ENCODE results near the gene NEK8. TPM values are rescaled to one million over a fixed set of nuclear protein-coding genes. Genes with fewer than 3 reads are reported as not detected.

The NEK8 gene
- total and polyA plus RNA-seq, 9 of the 15 experiments (the other 6 are each of a cell fraction or from before 2014, with no cell fraction given) = 0.98 to 16.6 (median 4.6) TPM

DNA sequence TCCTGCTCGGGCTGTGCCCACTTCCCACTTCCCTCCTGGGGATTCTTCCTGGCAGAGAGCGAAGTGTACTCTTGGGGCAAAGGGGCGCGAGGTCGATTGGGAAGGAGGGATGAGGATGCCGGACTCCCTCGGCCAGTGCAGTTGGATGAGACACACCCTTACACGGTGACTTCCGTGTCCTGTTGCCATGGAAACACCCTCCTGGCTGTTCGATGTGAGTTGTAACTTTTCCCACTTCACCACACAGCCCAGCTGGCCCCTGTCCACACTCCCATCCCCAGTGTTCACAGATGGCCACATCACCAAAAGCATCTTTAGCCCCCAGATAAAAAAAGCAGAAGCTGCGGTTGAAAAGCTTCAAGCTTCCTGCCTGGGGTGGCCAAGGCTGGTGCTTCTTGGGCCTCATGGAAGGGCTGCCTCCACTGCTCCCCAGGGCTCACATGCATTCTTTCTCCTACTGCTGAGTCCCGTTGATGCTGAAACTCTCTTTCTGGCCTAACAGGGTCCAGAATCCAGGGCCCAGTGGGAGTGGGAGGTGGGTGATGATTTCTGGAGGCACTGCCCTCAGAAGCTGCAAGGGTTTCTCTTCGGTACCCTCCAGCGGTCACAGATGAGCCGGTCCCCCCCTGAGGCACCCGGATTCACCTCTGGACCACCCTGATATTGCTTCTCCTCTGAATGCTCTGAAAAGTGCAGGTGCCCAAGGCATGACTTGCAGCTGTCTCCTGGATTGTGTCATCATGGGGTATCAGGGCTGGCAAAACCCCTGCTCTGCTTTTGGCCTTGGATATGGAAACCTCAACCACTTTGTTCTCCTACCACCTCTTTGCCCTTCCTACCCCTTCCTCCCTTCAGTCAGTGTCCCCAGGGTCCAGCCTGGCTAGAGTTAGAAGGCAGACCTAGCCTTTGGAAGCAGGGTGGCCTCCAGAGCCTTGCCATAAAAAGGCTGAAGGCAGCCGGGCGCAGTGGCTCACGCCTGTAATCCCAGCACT lies 13.1 kb downstream of the NEK8 start (continued):
- TF ChIP-seq, protein P1, sequence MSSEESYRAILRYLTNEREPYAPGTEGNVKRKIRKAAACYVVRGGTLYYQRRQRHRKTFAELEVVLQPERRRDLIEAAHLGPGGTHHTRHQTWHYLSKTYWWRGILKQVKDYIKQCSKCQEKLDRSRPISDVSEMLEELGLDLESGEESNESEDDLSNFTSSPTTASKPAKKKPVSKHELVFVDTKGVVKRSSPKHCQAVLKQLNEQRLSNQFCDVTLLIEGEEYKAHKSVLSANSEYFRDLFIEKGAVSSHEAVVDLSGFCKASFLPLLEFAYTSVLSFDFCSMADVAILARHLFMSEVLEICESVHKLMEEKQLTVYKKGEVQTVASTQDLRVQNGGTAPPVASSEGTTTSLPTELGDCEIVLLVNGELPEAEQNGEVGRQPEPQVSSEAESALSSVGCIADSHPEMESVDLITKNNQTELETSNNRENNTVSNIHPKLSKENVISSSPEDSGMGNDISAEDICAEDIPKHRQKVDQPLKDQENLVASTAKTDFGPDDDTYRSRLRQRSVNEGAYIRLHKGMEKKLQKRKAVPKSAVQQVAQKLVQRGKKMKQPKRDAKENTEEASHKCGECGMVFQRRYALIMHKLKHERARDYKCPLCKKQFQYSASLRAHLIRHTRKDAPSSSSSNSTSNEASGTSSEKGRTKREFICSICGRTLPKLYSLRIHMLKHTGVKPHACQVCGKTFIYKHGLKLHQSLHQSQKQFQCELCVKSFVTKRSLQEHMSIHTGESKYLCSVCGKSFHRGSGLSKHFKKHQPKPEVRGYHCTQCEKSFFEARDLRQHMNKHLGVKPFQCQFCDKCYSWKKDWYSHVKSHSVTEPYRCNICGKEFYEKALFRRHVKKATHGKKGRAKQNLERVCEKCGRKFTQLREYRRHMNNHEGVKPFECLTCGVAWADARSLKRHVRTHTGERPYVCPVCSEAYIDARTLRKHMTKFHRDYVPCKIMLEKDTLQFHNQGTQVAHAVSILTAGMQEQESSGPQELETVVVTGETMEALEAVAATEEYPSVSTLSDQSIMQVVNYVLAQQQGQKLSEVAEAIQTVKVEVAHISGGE (CRISPR knock-in tag; IDR thresholded peaks at IDR 0.05) = 0 out of 6 replicates have a peak, but pooled peaks of 1 of the 3 experiments have one; percentile 58
- peak; percentile 85 for TF ChIP-seq TCF3 (CRISPR knock-in tag; IDR thresholded peaks at IDR 0.05)
- TF ChIP-seq KDM1A (IDR thresholded peaks at IDR 0.05) = peak; percentile 37; a peak in 1 of 4 replicates
- TF ChIP-seq HNRNPK (IDR thresholded peaks at IDR 0.05; ENCODE audit: low read depth, low read length, poor library complexity, severe bottlenecking) = no peak
- TF ChIP-seq GABPB1 (CRISPR knock-in tag; IDR thresholded peaks at IDR 0.05) = no peak; the same call in 1 of the 2 replicates
- TF ChIP-seq SP2 (IDR thresholded peaks at IDR 0.05; ENCODE audit: extremely low read depth, low read depth, low read length, poor library complexity, severe bottlenecking) = no peak
- TF ChIP-seq POLR2AphosphoS5 (IDR thresholded peaks at IDR 0.05; ENCODE audit: control insufficient read depth, insufficient read depth, low read depth, low read length) = peak; percentile 59
- TF ChIP-seq ZNF347 (CRISPR knock-in tag; IDR thresholded peaks at IDR 0.05; ENCODE audit: low read depth) = no peak
- no peak for TF ChIP-seq SIRT6 (IDR thresholded peaks at IDR 0.05; ENCODE audit: low read depth, low read length)
- no peak for TF ChIP-seq ILF3 (IDR thresholded peaks at IDR 0.05; ENCODE audit: borderline replicate concordance)
- TF ChIP-seq BRCA1 (IDR thresholded peaks at IDR 0.05) = no peak
- no peak for TF ChIP-seq BRCA1 (CRISPR knock-in tag; IDR thresholded peaks at IDR 0.05)
- no peak for TF ChIP-seq NCOA6 (IDR thresholded peaks at IDR 0.05)
- no peak; the same call in 1 of the 2 replicates for TF ChIP-seq SMARCC2 (IDR thresholded peaks at IDR 0.05; ENCODE audit: low read depth)
- peak; percentile 64; the same call in 1 of the 2 replicates for TF ChIP-seq SMAD4 (CRISPR knock-in tag; conservative IDR thresholded peaks at IDR 0.05)
- TF ChIP-seq NFE2 (IDR thresholded peaks at IDR 0.05; ENCODE audit: low read depth) = peak; percentile 20; the same call in 1 of the 2 replicates
- peak; percentile 74; the same call in 1 of the 2 replicates for TF ChIP-seq RNF2 (IDR thresholded peaks at IDR 0.05)
- TF ChIP-seq CHD1 (IDR thresholded peaks at IDR 0.05; ENCODE audit: low read length) = no peak
- peak; percentile 48; the same call in 1 of the 2 replicates for TF ChIP-seq ZNF175 (CRISPR knock-in tag; IDR thresholded peaks at IDR 0.05; ENCODE audit: low read depth)
- no peak for TF ChIP-seq U2AF1 (optimal IDR thresholded peaks at IDR 0.05; ENCODE audit: low read depth, low read length)
- TF ChIP-seq PHF21A (IDR thresholded peaks at IDR 0.05; ENCODE audit: borderline replicate concordance, low read depth) = no peak
- no peak for TF ChIP-seq ZEB2 (IDR thresholded peaks at IDR 0.05)
- TF ChIP-seq ZC3H4 (CRISPR knock-in tag; IDR thresholded peaks at IDR 0.05; ENCODE audit: borderline replicate concordance) = no peak
- TF ChIP-seq PTBP1 (IDR thresholded peaks at IDR 0.05; ENCODE audit: low read depth, low read length) = no peak
- no peak for TF ChIP-seq POLR2A (conservative IDR thresholded peaks at IDR 0.05)

Data from K562 (cell line).